Stimulated activated CD4-positive, alpha-beta T cell treated with anti-CD3 and anti-CD28 coated beads, Interleukin-15, amount 100 ng/mL, for 1 hour (primary cell): ENCODE data around the gene AKR1B15.
"Not testable (repeated sequence)": the region's sequence is repeated elsewhere in the genome, so short reads cannot be mapped to it uniquely, and the experiment has no call there.

Experiments
- DNase-seq, 2 donors: peaks; one replicate each; pipeline ENCODE4 v3.0.0-alpha.2; 2020; ENCODE audit warnings: low read depth in 1 of 2, low spot score in 1 of 2

AKR1B15 gene

DNA sequence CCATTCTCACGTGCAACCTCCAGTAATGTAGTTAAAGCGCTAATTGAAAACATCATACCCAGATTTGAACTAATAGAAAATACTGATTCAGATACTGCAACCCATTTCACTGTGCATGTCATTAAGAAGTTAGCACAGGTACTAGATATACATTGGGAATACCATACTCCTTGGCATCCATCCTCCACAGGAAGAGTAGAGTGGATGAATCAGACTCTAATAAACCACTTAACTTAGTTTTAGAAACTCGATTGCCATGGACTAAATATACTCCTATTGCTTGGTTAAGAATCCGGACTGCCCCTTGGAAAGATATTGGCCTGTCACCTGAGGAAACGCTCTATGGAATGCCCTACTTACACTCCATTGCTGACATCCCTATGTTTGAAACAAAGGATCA, 9.5 kb downstream of the AKR1B15 start:
- no peak for DNase-seq

DNA sequence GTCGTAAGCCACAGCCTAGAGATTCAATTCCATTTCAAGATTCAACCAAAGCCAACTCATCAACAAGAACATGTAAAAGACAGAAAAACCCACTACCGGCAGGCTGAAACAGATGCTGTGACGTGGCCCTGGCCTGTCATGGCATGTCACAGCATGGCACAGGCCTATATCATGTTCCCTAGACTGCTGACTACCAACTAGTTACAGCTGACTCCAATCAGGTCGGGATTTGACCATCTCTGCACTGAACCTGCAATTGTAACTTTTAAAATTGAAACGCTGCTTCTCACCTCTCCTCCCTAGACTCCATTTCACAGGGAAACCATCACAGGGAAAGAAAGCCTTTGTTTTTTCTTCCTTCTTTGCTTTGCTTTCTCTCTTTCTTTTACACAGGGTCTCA, 12.7 kb downstream of the AKR1B15 start:
- not testable (repeated sequence) for DNase-seq

DNA sequence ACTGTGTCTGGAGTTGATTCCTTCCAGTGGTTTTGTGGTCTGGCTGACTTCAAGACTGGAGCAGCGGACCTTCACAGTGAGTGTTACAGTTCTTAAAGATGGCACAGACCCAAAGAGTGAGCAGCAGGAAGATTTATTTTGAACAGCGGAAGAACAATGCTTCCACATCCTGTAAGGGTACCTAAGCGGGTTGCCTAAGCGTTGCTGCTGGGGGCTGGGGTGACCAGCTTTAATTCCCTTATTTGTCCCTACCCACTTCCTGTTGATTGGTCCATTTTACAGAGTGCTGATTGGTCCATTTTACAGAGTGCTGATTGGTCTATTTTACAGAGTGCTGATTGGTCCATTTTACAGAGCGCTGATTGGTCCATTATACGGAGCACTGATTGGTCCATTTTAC, 13.2 kb downstream of the AKR1B15 start:
- no peak for DNase-seq

DNA sequence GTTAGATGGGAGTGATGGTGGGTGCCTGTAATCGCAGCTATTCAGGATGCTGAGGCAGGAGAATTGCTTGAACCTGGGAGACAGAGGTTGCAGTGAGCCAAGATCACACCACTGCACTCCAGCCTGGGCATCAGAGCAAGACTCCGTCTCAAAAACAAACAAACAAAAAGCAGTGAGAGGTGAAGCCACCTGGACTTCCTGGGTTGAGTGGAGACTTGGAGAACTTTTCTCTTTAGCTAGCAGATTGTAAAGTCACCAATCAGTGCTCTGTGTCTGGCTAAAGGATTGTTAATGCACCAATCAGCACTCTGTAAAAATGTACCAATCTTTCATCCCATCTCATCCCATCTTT, 14.5 kb downstream of the AKR1B15 start:
- DNase-seq: not testable (repeated sequence)

DNA sequence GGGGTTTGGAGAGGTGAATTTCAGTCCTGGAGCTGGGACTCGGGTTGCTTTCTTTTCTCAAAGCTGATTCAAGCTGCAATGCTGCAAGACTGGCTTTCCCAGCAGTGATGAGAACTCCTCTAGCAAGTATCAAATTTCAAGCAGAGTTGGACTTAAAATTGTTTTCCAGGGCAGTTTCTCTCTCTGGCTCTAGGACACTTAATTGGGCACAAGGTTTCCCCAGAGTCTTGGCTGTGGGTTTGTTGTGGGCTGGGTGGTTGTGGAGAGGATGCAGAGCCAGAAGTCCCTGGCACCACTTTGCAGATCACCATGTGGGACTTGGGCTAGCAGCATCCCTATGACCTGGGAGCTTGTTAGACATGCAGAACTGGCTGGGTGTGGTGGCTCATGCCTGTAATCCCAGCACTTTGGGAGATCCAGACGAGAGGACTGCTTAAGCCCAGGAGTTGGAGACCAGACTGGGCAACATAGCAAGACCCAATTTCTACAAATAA, 16.8 kb downstream of the AKR1B15 start:
- no peak for DNase-seq

DNA sequence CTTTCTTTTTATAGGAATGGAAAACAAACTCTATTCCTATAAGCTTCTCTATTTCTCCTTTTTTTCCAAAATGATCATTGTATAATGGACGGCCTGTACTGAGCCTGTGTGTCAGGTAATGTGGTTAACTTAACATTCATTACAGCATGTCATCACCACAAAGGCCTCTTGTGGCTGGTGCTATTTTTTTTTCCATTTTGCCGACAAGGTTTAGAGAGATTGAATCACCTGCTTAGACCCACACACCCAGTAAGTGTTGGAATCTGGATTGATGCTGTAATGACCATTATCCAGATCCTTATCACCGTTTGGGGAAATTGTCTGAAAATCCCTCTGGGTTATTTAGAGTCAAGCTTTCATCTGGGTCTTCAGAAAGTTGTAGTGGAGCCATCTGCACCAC, 18.5 kb downstream of the AKR1B15 start:
- no peak for DNase-seq

DNA sequence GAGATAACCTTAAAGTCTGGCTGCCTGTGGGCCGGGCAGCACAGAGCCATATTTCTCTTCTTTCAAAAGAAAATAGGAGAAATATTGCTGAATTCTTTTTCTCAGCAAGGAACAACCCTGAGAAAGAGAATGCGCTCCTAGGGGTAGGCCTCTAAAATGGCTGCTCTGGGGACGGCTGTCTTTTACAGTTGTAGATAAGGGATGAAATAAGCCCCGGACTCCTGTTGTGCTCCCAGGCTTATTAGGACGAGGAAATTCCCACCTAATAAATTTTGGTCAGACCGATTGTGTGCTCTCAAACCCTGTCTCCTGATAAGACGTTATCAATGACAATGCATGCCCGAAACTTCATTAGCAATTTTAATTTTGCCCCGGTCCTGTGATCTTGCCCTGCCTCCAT, 21.1 kb downstream of the AKR1B15 start:
- not testable (repeated sequence) for DNase-seq

DNA sequence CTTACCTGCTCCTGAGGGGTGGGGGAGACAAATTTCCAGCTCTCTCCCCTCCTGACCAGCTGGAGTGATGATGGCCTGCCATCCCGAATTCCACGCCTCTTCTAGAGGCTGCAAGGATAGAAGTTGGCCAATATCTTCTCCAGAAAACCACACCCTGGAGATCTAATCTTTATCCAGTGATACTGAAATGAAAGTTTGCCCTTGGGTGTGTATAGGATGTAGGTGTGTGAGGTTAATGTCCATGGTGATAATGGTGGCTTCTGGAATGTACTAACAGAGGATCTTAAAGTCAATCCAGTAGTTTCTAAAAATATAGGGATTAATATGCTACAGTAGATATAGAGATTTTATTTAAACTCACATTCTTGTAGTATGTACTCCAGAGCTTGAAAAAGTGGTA, 22.2 kb downstream of the AKR1B15 start:
- no peak for DNase-seq

DNA sequence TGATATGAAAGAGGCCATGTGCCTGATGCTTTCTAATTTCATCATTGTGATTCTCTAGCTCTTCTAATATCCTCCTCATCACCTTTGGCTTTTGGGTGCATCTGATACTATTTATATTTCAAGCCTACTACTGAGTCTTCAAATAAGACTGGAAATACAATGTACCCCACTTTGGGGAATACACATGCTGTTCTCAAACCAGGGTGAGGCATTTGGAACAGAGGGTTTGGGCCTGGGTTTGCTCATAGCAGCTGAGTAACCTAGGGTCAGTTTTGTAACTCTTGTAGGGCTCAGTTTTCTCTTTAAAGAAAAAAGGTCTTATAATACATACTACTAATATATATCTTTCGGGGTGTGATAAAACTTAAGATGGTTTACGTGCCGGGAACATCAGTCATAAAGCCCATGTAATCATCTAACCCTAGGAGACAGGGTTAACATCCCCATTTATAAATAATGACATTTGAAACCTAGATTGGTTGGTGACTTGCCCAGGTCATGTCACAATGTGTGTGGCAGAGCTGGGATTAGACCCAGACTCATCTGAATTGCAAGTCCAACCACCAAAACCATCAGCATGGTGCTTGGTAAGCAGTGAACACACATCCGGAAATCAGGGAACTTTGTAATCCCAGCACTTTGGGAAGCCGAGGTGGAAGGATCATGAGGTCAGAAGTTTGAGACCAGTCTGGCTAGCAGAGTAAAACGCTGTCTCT, 23.0 kb downstream of the AKR1B15 start:
- no peak for DNase-seq

DNA sequence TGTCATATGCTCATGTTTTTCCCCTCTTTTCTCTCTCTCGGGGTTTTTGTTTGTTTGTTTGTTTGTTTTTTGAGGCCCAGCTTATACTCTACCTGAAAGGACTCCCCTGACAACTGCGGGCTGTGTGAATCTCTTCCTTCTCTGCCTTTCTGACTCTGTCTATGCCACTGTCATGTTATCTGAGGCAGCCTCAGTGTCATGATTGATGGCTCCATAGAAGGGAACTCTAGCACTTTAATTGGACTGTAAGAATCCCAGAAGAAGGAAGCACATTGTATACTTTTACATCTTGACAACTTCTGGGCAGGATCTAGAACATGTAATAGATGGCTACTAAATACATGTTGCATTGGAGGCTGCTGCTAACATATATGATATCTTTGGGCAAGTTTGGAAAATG, 25.4 kb downstream of the AKR1B15 start:
- DNase-seq: no peak

DNA sequence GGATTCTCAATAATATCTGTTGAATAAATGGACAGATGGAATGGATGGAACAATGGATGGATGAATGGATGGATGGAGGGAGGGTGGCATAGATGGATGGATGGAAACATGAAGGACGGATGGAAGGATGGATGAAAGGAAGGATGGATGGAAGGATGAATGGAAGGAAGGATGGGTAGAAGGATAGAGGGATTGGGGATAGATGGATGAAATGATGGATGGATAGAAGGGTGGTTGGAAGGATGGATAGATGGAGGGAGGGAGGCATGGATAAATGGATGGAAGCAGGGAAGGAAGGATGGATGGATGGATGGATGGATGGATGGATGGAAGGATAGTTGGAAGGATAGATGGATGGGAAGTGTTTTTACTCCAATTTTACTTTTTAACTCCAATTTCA, 35.4 kb downstream of the AKR1B15 start:
- no peak for DNase-seq

DNA sequence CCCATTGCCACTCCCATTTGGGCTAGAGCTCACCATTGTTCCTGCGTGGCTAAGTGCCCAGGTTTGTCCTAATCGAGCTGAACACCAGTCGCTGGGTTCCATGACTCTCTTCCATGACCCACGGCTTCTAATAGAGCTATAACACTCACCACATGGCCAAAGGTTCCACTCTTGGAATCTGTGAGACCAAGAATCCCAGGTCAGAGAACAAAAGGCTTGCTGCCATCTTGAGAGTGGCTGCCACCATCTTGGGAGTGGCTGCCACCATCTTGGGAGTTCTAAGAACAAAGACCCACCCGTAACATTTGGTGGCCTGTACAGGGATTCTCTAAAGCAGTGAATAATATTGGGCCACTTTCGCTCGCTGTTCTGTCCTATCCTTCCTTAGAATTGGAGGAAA, 37.0 kb downstream of the AKR1B15 start:
- no peak for DNase-seq

DNA sequence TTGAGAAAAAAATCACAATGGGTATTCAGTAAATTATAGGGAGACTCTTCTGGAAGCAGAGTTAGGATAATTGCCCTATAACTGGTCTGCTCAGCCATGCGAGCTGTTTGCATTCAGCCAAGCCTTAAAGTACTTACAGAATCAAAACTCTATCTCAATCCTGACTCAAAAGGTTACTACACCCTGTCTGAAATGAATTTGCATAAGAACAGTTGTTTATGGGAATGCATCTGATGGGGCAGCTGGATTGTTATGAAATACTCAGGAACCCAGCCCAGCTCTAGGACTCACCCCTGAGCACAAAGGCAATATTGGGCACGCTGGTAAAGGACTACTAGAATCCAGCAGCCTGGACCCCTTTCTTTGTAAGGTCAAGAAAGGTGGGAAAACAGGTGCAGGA, 38.8 kb downstream of the AKR1B15 start:
- DNase-seq: no peak

DNA sequence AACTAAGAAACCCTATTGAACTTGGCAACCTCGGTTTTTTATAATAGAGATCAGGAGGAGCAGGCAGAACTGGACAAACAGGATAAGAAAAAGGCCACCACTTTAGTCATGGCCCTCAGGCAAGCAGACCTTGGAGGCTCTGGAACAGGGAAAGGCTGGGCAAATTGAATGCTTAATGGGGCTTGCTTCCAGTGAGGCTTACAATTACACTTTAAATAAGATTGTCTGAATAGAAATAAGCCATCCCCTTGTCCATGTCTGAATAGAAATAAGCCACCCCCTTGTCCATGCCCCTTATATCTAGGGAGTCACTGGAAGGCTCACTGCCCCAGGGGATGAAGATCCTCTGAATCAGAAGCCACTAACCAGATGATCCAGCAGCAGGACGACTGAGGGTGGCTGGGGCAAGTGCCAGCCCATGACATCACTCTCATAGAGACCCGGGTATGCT, 40.6 kb downstream of the AKR1B15 start:
- no peak for DNase-seq

DNA sequence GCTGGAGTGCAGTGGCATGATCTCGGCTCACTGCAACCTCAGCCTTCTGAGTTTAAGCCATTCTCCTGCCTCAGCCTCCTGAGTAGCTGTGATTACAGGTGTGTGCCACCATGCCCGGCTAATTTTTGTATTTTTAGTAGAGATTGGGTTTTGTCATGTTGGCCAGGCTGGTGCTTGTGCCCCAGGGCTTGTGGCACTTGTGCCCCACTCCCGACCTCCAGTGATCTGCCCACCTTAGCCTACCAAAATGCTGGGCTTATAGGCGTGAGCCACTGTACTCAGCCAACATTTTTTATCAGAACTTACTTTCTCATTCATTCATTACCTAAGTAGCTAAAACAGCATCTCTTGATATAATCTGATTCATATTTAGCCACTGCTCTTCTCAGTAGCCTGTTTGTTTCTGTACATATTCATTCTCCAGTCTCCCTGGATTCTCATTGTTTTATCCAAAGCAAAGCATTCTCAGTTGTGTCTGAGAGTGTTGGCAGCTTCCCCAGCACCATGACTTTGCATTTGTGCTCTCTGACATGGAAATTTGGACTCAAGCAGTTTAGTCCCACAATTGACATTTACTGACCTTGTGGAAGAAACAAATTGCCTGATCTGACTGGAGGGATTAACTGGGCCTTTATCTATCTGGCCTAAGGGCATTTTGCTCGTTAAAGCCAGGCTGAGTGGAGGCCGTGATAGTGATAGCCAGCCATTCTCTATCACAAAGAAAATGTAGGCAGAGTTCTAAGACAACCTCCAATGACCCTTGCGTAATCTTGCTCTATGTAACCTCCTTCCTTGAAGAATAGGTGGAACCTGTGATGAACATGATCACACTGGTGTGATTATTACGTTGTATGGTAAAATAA, 44.9 kb downstream of the AKR1B15 start:
- DNase-seq: no peak

DNA sequence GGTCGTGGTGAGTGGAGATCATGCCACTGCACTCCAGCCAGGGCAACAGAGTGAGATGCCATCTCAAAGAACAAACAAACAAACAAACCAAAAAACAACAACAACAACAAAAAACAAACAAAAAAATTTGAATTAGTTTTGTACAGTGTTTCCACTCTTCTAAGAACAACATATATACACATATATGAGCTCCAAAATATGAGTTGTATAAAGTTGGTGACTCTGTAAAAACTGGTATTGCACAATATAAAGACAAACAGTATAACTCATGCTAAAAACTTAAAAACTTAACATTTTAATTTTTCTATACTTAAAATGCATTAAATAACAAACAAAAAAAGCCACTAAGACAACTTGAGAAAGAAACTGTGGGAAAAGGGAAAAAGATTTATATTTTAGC, 46.0 kb downstream of the AKR1B15 start:
- no peak for DNase-seq

DNA sequence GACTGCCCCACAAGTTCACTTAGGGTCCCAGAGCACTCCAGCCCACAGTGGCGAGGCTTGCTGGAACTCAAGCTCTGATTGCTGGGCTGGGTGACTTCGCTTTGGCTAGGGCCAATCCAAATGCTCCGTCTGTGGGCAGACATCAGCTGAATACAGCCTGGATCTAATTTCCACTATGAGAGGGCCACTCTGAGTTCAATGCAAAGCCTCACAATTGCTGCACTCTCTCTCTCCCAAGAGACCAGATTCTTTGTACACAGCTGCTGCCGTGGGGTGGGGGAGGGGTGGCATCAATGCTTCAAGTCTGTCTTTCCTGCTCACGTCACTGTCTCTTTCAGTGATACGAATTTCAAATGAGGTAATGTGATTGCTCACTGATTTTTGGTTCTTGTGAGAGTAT, 50.5 kb downstream of the AKR1B15 start:
- DNase-seq: no peak

DNA sequence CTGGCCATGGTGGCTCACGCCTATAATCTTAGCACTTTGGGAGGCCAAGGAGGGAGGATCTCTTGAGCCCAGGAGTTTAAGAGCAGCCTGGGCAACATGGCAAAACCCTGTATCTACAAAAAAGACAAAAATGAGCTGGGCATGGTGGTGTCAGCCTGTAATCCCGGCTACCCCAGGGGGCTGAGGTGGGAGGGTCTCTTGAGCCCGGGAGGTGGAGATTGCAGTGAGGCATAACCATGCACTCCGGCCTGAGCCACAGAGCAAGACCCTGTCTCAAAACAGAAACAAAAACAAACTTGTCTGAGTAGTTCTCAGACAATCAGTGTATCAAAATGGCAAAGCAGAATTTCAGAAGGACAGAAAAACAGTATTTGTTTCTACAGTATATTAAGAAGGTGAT, 52.5 kb downstream of the AKR1B15 start:
- DNase-seq: no peak

DNA sequence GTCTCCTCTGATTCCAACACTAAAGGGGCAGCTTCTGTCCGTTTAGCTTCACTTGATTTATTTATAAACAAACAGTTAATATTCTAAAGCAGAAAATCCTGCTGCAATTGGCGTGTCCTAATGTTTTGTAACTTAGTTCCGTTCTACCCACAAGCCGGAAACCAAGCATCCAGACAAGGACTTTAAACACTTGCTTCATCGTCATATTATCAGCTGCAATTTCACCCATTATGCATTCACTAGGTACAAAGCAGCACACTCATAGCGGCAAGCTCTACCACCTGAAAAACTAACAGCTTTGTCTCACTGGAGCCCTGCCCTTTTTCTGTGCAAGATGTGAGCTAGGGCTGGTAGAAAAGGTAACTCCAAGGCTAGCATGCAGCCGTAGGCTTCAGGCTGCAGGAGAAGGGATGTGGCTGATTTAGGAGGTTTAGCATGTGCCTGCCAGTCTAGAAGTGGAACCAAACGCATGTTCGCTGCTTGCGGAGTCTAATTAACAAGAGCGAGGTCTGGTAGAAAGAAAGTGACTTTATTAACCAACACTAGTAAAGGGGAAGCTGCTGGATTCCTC, 54.1 kb downstream of the AKR1B15 start:
- DNase-seq: no peak

DNA sequence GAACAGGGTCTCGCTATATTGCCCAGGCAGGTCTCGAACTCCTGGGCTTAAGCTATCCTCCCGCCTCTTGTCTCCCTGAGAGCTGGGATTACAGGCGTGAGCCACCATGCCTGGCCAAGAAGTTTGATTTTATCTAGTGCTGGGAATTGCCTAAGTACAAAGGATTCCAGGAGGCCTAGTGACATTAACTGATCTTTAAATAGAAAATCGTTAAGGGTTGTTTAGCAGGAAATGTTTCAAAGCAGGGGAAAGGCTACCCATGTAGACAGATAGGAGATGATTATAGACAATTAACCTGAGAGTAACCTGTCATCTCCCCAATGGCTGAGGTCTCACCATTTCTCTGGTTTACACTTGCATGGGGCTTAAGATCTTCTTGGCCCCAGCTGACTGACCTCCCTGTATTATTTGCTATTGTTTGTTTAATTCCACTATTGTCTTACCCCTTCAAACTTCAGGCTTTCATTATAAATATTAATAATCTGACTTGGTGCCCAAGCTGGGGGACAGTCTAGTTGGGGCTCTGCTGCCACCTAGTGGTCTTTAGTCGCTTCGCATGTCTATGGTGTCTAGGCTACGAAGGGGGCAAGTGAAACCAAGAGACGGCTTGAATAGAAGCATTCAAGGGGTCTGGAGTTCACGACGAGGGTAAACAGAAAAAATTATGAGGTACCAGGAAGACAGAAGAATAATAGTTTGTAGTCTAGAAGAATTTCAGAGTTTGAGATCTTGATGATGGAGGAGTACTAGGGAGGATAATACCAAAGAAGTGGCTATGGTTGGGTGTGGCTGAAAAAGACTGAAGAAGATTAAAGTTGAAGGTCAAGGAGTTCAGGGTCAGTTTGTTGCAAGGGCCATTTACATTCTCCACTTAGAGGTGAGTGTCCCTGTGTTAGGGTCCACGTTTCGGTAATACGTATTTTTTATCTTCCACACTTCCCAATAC, 57.3 kb downstream of the AKR1B15 start:
- DNase-seq: peak; percentile 4 to 18

DNA sequence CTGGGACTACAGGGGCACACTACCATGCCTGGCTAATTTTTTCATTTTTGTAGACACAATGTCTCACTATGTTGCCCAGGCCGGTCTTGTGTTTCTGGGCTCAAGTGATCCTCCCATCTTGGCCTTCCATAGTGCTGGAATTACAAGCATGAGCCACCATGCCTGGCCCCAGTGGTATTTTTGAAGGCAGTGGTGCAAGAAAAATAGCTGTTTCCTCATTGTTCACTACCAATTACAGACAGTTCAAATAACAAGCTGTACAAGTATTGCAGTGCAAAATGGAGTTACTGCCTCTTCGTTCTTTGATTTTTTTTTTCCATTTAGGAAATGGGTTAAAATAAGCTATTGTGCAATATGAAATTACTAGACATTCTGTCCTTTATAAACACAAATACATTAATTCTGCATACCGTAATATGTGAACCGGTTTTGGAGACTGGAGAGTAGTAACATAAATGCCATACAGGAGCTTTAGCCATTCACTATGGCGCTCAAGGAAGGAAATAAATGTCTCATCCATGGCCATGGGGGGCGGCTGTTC, 62.8 kb downstream of the AKR1B15 start:
- no peak for DNase-seq
